Measurements from ENCODE around the gene EMP2. TPM values are rescaled to one million over a fixed set of nuclear protein-coding genes. Genes with fewer than 3 reads are reported as not detected.
"Not testable (repeated sequence)": the region's sequence is repeated elsewhere in the genome, so short reads cannot be mapped to it uniquely, and the experiment has no call there.

EMP2 gene
- total RNA-seq, 3 donors from 2014 or later, result 46.9 to 69.2 (median 66.0) TPM

DNA sequence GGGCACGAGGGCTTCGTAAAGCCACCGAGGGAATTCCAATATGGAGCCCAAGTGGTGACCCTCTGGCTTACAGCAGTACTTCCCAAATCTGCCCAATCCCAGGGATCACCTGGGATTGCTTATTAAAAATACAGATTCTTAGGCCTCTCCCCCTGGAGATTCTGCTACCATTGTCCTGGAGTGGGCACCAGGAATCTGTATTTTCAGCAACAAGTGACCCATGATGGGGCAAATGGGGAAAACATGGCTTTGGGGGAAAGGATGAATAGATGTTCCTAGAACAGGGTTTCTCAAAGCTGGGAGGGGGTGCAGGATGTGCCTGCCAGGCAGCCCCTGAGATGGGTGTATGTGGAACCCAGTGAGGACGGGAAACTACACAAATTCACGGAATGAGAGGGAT, 40.6 kb downstream of the EMP2 start:
- no peaks in the 10 kb centered on the region for H3K27me3 ChIP-seq
- H3K4me3 ChIP-seq, result no peak overlapping the region
- H3K36me3 ChIP-seq, result no peaks in the 10 kb centered on the region
- TF ChIP-seq CTCF (IDR thresholded peaks at IDR 0.05), result no peak
- no peak for TF ChIP-seq POLR2AphosphoS5 (IDR thresholded peaks at IDR 0.05)
- TF ChIP-seq POLR2A (IDR thresholded peaks at IDR 0.05), result no peak
- intact Hi-C loops (cut with DNase I; ENCODE audit: low total_unique reads), result no loop called here
- no peaks in the 10 kb centered on the region for H3K9me3 ChIP-seq
- DNase-seq (ENCODE audit: low spot score in 2 of 2), result no peak
- H3K27ac ChIP-seq, result no peak overlapping the region
- no peaks in the 10 kb centered on the region for H3K4me1 ChIP-seq

DNA sequence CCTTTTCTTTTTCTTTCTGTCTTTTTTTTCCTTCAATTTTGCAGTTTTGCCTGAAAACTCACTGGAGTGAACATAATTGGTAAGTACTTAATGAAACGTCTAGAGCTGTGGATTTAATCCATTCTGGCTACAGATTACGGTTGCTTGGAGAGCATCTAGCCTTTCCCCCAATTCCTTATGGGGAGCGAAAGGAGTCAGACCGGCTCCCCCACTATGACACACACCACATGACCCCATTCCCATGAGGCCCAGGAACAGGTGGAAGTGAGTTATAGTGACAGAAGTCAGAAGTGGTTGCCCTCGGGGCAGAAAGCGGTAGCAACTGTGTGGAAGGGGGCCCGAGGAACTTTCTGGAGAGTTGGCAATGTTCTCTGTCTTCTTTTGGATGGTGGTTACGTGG, 41.2 kb downstream of the EMP2 start:
- no peaks in the 10 kb centered on the region for H3K9me3 ChIP-seq
- no peaks in the 10 kb centered on the region for H3K27me3 ChIP-seq
- no peaks in the 10 kb centered on the region for H3K4me1 ChIP-seq
- H3K4me3 ChIP-seq, result no peak overlapping the region
- intact Hi-C loops (cut with DNase I; ENCODE audit: low total_unique reads), result no loop called here
- H3K36me3 ChIP-seq, result no peaks in the 10 kb centered on the region
- no peak for DNase-seq (ENCODE audit: low spot score in 2 of 2)
- no peak for TF ChIP-seq POLR2A (IDR thresholded peaks at IDR 0.05)
- no peak overlapping the region for H3K27ac ChIP-seq

DNA sequence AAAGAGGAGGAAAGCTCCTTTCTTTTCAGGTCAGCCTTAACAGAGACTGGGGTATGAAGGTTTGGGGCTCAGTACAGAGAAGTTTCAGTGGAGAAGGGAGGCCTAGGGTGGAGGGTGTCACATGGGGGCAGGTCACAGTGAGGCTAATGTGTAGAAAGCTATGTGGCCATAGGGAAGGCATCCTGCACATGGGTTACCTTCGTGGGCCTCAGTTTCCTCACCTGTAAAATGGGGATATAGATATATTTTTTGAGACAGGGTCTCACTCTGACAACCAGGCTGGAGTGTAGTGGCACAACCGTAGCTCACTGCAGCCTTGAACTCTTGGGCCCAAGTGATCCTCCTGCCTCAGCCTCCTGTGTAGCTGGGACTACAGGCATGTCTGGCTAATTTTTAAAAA, 41.8 kb downstream of the EMP2 start:
- Histone ChIP-seq H3K9me3 (no peaks in the 10 kb centered on the region), H3K36me3 (no peaks in the 10 kb centered on the region), H3K4me1 (no peaks in the 10 kb centered on the region), H3K4me3 (no peak overlapping the region), H3K27me3 (no peaks in the 10 kb centered on the region), H3K27ac (no peak overlapping the region)
- intact Hi-C loops (cut with DNase I; ENCODE audit: low total_unique reads), result no loop called here
- no peak for TF ChIP-seq POLR2AphosphoS5 (IDR thresholded peaks at IDR 0.05)
- no peak for TF ChIP-seq POLR2A (IDR thresholded peaks at IDR 0.05)
- TF ChIP-seq CTCF (IDR thresholded peaks at IDR 0.05), result no peak
- DNase-seq (ENCODE audit: low spot score in 2 of 2), result no peak

DNA sequence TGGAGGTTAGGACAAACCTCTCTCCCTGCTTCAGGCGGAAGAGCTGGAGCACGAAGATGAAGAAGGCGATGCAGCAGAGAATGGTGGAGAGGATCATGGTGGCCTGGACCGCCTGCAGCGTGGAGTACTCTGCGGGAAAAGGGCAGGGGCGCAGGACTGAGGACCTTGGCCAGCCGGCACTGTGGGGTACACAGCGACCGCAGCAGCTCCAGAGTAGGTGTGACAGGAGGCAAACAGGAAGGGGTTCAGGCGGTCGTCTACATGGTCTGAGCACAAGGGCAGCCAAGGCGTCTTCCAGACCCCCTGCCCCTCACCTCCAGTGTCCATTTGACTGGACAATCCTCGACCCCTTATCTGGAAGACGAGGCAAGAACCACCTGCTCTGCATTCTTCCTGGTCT, 42.5 kb downstream of the EMP2 start:
- H3K27me3 ChIP-seq, result no peaks in the 10 kb centered on the region
- no peak for DNase-seq (ENCODE audit: low spot score in 2 of 2)
- no peaks in the 10 kb centered on the region for H3K4me1 ChIP-seq
- intact Hi-C loops (cut with DNase I; ENCODE audit: low total_unique reads), result no loop called here
- no peaks in the 10 kb centered on the region for H3K36me3 ChIP-seq
- H3K9me3 ChIP-seq, result no peaks in the 10 kb centered on the region
- H3K4me3 ChIP-seq, result no peak overlapping the region
- no peak overlapping the region for H3K27ac ChIP-seq
- TF ChIP-seq CTCF (IDR thresholded peaks at IDR 0.05), result no peak

DNA sequence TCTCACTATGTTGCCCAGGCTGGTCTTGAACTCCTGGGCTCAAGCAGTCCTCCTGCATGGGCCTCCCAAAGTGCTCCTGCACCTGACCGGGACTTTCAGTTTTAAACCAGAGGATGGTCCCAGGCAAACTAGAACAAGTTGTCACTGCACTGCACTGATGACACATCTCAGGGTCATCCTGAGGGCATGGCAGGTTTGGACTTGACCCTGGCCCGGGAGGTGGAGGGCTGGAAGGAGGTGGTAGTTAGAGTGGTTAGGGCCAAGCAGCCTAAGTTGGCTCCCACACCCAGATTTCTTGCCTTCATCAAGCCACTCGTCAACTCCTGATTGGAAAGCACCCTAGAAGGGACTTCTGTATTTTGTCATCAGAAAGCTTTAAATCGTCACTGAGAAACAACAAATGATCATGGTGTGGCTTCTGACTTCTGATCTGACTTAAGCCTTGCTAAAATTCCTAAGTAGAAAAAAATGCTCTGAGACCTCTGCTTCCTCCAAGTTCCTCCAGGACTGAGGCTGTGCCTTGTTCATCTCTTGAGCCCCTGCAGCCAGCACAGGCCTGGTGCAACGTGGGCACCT, 43.5 kb downstream of the EMP2 start:
- no peak overlapping the region for H3K4me3 ChIP-seq
- no peaks in the 10 kb centered on the region for H3K4me1 ChIP-seq
- no peak for DNase-seq (ENCODE audit: low spot score in 2 of 2)
- intact Hi-C loops (cut with DNase I; ENCODE audit: low total_unique reads), result no loop called here
- no peaks in the 10 kb centered on the region for H3K9me3 ChIP-seq
- TF ChIP-seq CTCF (IDR thresholded peaks at IDR 0.05) (no peak), POLR2AphosphoS5 (IDR thresholded peaks at IDR 0.05) (no peak), POLR2A (IDR thresholded peaks at IDR 0.05) (no peak)
- no peaks in the 10 kb centered on the region for H3K36me3 ChIP-seq
- H3K27ac ChIP-seq, result no peak overlapping the region
- no peaks in the 10 kb centered on the region for H3K27me3 ChIP-seq

- DNase-seq (ENCODE audit: low spot score in 2 of 2); H3K9me3 ChIP-seq; H3K36me3 ChIP-seq; H3K27me3 ChIP-seq; H3K4me3 ChIP-seq; H3K4me1 ChIP-seq; intact Hi-C loops (cut with DNase I; ENCODE audit: low total_unique reads); H3K27ac ChIP-seq: not testable (repeated sequence)
Observed at GRCh38 chr16:10536328-10536727, 44.1 kb downstream of the EMP2 start.
